Measurements from ENCODE around the gene COL3A1.

The COL3A1 gene

GRCh38 chr2:188956961-188957360, 17.2 kb upstream of the COL3A1 start:
- Histone ChIP-seq H3K4me2 (ENCODE audit: insufficient read depth, low read length) (no peak overlapping the region), H3K9me3 (ENCODE audit: insufficient read depth, low read length, severe bottlenecking) (no peaks in the 10 kb centered on the region), H3K4me1 (ENCODE audit: insufficient read depth, low read length) (no peaks in the 10 kb centered on the region), H3K36me3 (ENCODE audit: insufficient read depth, low read length) (no peaks in the 10 kb centered on the region), H3K27ac (ENCODE audit: low read length) (no peak overlapping the region), H4K20me1 (ENCODE audit: insufficient read depth, low read length) (no peaks in the 10 kb centered on the region), H3K27me3 (ENCODE audit: insufficient read depth, low read length, poor library complexity) (no peaks in the 10 kb centered on the region), H3K79me2 (ENCODE audit: insufficient read depth, low read length) (no peaks in the 10 kb centered on the region), H2AFZ (ENCODE audit: low read depth, low read length) (no peak overlapping the region), H3K4me3 (ENCODE audit: low read depth in 1 of 2, low read length in 2 of 2) (no peak overlapping the region), H3K9ac (ENCODE audit: low read depth, low read length) (no peak overlapping the region)
- no peak for TF ChIP-seq CTCF (IDR thresholded peaks at IDR 0.05; ENCODE audit: borderline replicate concordance, extremely low read depth, low read length, poor library complexity, severe bottlenecking)
- TF ChIP-seq EZH2 (IDR thresholded peaks at IDR 0.05; ENCODE audit: borderline replicate concordance, low read depth, low read length, severe bottlenecking), result no peak
- ATAC-seq (ENCODE audit: insufficient read depth, low read depth) (no peak), DNase-seq (no peak)

- H3K4me3 ChIP-seq (ENCODE audit: low read depth in 1 of 2, low read length in 2 of 2), result no peak overlapping the region
- no peak overlapping the region for H3K27ac ChIP-seq (ENCODE audit: low read length)
- TF ChIP-seq EZH2 (IDR thresholded peaks at IDR 0.05; ENCODE audit: borderline replicate concordance, low read depth, low read length, severe bottlenecking), result no peak
- TF ChIP-seq CTCF (IDR thresholded peaks at IDR 0.05; ENCODE audit: borderline replicate concordance, extremely low read depth, low read length, poor library complexity, severe bottlenecking), result no peak
- DNase-seq (no peak), ATAC-seq (ENCODE audit: insufficient read depth, low read depth) (no peak)
- H2AFZ ChIP-seq (ENCODE audit: low read depth, low read length), result no peak overlapping the region
- H3K9ac ChIP-seq (ENCODE audit: low read depth, low read length), result no peak overlapping the region
- no peaks in the 10 kb centered on the region for H4K20me1 ChIP-seq (ENCODE audit: insufficient read depth, low read length)
- no peak overlapping the region for H3K4me2 ChIP-seq (ENCODE audit: insufficient read depth, low read length)
- no peaks in the 10 kb centered on the region for H3K9me3 ChIP-seq (ENCODE audit: insufficient read depth, low read length, severe bottlenecking)
- H3K79me2 ChIP-seq (ENCODE audit: insufficient read depth, low read length), result no peaks in the 10 kb centered on the region
- H3K36me3 ChIP-seq (ENCODE audit: insufficient read depth, low read length), result no peaks in the 10 kb centered on the region
- H3K4me1 ChIP-seq (ENCODE audit: insufficient read depth, low read length), result no peaks in the 10 kb centered on the region
- no peaks in the 10 kb centered on the region for H3K27me3 ChIP-seq (ENCODE audit: insufficient read depth, low read length, poor library complexity)
Measured at GRCh38 chr2:188957646-188958045, 16.5 kb upstream of the COL3A1 start.

GRCh38 chr2:188963741-188964140, 10.4 kb upstream of the COL3A1 start:
- H3K4me1 ChIP-seq (ENCODE audit: insufficient read depth, low read length), result no peaks in the 10 kb centered on the region
- H2AFZ ChIP-seq (ENCODE audit: low read depth, low read length), result no peak overlapping the region
- no peak overlapping the region for H3K9ac ChIP-seq (ENCODE audit: low read depth, low read length)
- DNase-seq, result no peak
- TF ChIP-seq CTCF (IDR thresholded peaks at IDR 0.05; ENCODE audit: borderline replicate concordance, extremely low read depth, low read length, poor library complexity, severe bottlenecking) (no peak), EZH2 (IDR thresholded peaks at IDR 0.05; ENCODE audit: borderline replicate concordance, low read depth, low read length, severe bottlenecking) (no peak)
- no peak overlapping the region for H3K4me2 ChIP-seq (ENCODE audit: insufficient read depth, low read length)
- no peak for ATAC-seq (ENCODE audit: insufficient read depth, low read depth)
- H3K27ac ChIP-seq (ENCODE audit: low read length), result no peak overlapping the region
- no peaks in the 10 kb centered on the region for H3K27me3 ChIP-seq (ENCODE audit: insufficient read depth, low read length, poor library complexity)
- H3K36me3 ChIP-seq (ENCODE audit: insufficient read depth, low read length), result no peaks in the 10 kb centered on the region
- no peak overlapping the region for H3K4me3 ChIP-seq (ENCODE audit: low read depth in 1 of 2, low read length in 2 of 2)
- no peaks in the 10 kb centered on the region for H3K9me3 ChIP-seq (ENCODE audit: insufficient read depth, low read length, severe bottlenecking)
- H3K79me2 ChIP-seq (ENCODE audit: insufficient read depth, low read length), result no peaks in the 10 kb centered on the region
- no peaks in the 10 kb centered on the region for H4K20me1 ChIP-seq (ENCODE audit: insufficient read depth, low read length)

GRCh38 chr2:188964976-188965546, 9.1 kb upstream of the COL3A1 start:
- Histone ChIP-seq H3K4me1 (ENCODE audit: insufficient read depth, low read length) (no peaks in the 10 kb centered on the region), H3K79me2 (ENCODE audit: insufficient read depth, low read length) (no peaks in the 10 kb centered on the region), H3K9me3 (ENCODE audit: insufficient read depth, low read length, severe bottlenecking) (no peaks in the 10 kb centered on the region), H4K20me1 (ENCODE audit: insufficient read depth, low read length) (no peaks in the 10 kb centered on the region), H3K36me3 (ENCODE audit: insufficient read depth, low read length) (no peaks in the 10 kb centered on the region), H3K4me3 (ENCODE audit: low read depth in 1 of 2, low read length in 2 of 2) (no peak overlapping the region), H2AFZ (ENCODE audit: low read depth, low read length) (no peak overlapping the region), H3K4me2 (ENCODE audit: insufficient read depth, low read length) (no peak overlapping the region), H3K27ac (ENCODE audit: low read length) (no peak overlapping the region), H3K27me3 (ENCODE audit: insufficient read depth, low read length, poor library complexity) (no peaks in the 10 kb centered on the region), H3K9ac (ENCODE audit: low read depth, low read length) (no peak overlapping the region)
- DNase-seq, result no peak
- ATAC-seq (ENCODE audit: insufficient read depth, low read depth), result no peak
- TF ChIP-seq EZH2 (IDR thresholded peaks at IDR 0.05; ENCODE audit: borderline replicate concordance, low read depth, low read length, severe bottlenecking) (no peak), CTCF (IDR thresholded peaks at IDR 0.05; ENCODE audit: borderline replicate concordance, extremely low read depth, low read length, poor library complexity, severe bottlenecking) (no peak)

Measured in DND-41 (cell line).